WI38 (cell line): Measurements from ENCODE around the gene TCF20.

Experiments
- H3K4me3 ChIP-seq: 2 replicates; pipeline ENCODE4 v1.5.1; 2011; ENCODE audit warnings: low read depth, mild to moderate bottlenecking, control low read depth, low read length
- CTCF ChIP-seq: IDR thresholded peaks from 2 replicates; pipeline ENCODE4 v1.5.1; 2012; ENCODE audit warnings: low read depth, mild to moderate bottlenecking, control low read depth, low read length

TCF20 gene

DNA sequence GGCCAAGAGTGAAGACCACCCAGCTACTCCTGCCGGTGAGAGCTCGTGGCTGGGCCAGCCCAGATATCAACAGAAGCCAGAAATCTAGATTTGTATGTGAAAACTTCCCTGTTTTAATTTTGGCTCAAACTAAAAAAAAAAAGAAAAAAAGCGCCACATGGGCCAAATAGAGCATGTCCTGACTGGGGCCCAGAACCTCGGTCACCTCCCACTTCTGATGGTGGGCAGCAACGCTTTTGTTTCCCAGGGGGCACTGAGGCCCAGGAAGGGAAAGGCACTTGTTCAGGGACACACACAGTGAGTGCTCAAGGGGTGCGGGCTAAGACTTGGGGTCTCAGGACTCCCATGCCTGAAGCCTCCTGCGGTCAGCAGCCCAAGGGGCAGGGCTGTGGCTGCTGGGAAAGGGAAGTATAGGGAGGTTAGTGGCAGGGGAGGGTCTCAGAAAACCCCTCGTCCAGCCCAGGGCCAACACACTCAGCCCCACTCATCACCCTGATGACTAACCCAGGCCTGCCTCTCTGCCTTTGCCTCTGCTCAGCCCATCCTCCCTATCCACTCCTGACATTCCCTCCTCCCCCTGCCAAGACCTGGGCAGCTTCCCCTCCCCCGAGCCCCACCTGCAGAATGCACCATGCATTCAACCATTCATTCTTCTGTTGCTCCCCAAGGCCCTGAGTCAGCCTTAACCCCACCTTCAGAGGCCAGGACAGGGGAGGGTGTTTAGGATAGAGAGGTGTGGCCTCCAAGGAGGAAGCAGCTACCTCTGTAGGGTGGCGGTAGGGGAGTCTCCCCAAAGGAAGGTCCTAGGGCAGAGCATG is 30.0 kb upstream of the TCF20 start:
- no peak for TF ChIP-seq CTCF
- no peak overlapping the region for H3K4me3 ChIP-seq

DNA sequence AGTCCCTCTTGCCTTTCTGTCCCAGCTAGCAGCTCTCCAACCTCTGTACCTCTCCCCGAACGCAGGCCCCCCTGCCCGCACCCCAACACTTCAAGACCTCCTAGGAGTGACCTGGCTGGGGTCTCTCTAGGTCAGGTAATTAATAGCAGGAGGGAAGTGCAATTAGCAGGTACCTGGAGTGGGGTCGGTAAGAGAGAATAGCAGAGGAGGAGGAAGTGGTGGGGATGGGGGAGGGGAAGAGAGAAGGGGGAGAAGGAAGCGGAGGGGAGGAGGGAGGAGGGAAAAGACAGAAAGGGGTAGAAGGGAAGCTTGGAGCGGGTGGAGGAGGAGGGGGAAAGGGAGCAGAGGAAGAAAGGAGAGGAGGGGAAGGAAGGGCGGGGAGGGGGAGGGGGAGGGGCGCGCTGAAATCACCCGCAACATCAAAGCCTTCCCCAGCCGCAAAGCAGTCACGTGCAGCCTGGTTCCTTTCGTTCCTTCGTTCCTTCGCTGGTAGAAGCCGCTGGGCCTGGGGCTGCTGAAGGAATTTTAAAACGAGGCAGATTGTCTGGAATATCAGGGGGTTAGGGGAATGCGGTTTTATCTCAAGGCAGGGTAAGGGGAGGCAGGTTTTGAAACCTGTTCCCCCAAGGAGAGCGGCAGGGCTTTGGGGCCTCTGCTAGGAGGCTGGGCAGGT is 29.3 kb upstream of the TCF20 start:
- no peak for TF ChIP-seq CTCF
- H3K4me3 ChIP-seq: no peak overlapping the region

GRCh38 chr22:42298746-42299145 is 28.3 kb upstream of the TCF20 start:
- TF ChIP-seq CTCF: no peak
- no peak overlapping the region for H3K4me3 ChIP-seq

GRCh38 chr22:42297778-42298177 is 27.3 kb upstream of the TCF20 start:
- no peak overlapping the region for H3K4me3 ChIP-seq
- TF ChIP-seq CTCF: no peak

DNA sequence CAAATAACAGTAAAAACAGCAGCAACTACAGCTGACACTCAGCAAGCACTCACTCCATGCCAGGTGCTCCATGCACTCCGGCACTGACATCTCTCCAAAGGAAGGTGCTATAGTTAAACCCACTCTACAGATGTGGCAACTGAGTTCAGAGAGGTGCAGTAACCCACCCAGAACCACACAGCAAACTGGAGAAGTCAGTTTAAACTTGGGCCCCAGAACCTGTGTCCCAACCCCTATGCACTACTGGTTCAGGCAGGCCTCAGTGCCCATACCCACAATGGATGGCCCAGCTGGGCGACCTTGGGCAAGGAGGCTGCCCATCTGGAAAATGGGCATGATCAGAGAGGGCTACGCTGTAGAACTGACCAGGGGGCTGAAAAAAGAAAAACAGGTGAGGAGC is 26.4 kb upstream of the TCF20 start:
- TF ChIP-seq CTCF: no peak
- no peak overlapping the region for H3K4me3 ChIP-seq

DNA sequence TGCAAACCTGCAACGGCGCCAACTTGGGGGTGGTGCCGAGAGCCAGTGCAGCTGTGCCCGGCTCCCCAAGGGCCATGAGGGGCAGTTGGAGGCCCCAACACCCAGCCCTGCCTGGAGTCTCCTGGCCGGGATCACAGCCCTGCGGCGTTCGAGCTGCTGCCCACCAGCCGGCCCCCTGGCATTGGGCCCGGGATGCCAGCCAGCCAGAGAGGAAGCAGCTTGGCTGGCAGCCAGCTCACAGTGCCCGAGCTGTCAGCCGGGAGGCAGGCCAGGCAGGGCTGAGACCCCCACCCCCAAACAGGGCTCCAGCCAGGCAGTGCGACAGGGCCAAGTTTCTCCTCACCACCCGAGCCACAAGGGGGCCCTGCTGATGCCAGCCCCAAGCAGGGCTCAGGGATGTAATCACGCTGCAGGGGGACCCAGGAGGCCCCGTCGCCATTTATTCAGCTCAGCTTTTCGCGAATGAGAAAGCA is 26.0 kb upstream of the TCF20 start:
- TF ChIP-seq CTCF: no peak
- no peak overlapping the region for H3K4me3 ChIP-seq
